Stimulated activated CD8-positive, alpha-beta memory T cell treated with anti-CD3 and anti-CD28 coated beads, Interleukin-7, amount 100 ng/mL, for 4 hours (primary cell): Measurements from ENCODE around the gene BRCA2.

Experiments
- DNase-seq, 2 donors: peaks; one replicate each; pipeline ENCODE4 v3.0.0-alpha.2; 2020; ENCODE audit warnings: low read depth in 2 of 2

Gene BRCA2

DNA sequence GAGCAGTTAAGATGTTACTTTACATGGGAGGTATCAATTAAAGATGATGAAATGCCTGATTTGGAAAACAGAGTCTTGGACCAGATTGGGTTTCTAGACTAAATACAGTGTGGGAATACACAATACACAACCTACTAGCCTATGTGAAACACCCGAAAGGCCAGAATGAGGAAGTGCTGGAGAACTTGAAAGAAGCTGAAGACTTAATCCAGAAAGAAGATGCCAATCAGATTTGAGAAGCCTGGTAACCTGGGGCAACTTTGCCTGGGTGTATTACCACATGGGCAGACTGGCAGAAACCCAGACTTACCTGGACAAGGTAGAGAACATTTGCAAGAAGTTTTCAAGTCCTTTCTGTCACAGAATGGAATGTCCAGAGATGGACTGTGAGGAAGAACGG is 69.4 kb downstream of the BRCA2 start:
- DNase-seq: no peak

DNA sequence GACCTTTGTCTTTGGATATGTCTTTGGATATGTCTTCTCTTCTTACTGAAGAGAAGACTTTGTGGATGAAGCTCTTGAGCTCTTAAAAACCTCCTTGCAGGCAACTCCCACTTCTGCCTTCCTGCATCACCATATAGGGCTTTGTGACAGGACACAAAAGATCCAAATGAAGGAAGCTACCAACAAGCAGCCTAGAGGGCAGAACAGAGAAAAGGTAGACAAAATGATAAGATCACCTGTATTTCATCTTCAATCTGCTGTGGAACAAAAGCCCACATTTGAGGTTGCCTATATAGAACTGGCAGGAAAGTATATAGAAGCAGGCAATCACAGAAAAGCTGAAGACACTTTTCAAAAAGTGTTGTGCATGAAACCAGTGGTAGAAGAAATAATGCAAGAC is 70.1 kb downstream of the BRCA2 start:
- no peak for DNase-seq

GRCh38 chr13:32390048-32390447 is 74.7 kb downstream of the BRCA2 start:
- DNase-seq: no peak

DNA sequence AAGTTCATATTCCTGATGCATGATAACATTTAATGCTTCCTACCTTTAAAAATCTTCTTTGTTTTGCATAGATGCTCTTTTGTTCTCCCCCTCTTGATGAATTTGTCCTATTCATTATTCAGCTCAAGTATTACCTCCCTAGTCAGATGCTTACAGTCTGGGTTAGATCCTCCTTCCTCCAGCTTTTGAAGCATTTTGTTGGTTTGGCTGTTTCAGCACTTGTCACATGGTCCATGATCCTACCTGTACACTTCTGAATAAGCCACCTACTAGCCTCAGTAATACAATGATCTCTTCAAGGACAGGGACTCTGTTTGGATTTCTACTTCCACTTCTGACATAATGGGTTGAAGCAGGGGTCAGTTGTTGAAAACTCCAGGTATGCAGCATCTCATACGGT is 75.2 kb downstream of the BRCA2 start:
- DNase-seq: no peak

GRCh38 chr13:32391101-32391619 is 75.9 kb downstream of the BRCA2 start:
- no peak for DNase-seq

DNA sequence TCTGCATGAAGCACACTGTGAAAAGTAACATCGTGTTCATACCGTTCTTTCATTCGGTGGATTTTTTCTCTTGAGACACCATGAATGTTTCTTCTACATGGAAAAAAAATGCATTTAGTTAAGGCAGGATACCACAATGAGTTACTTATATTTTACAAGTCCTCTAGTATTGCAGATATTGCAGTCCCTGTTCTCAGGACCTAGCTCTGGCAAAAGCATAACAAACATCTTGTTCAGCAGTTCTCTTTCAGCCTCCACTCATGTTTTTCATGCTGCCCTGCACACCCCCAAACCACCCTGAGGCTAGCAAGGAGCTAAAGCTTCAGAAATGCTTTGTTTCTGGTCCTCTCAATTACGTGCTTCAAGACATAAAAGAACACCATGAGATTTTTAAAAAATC is 87.8 kb downstream of the BRCA2 start:
- DNase-seq: no peak

- no peak for DNase-seq
These were observed 92.5 kb downstream of the BRCA2 start for GRCh38 chr13:32407854-32408253.

- no peak for DNase-seq
These were observed 93.1 kb downstream of the BRCA2 start for GRCh38 chr13:32408296-32409000.

- no peak for DNase-seq
These were observed 93.6 kb downstream of the BRCA2 start for GRCh38 chr13:32409001-32409313.

DNA sequence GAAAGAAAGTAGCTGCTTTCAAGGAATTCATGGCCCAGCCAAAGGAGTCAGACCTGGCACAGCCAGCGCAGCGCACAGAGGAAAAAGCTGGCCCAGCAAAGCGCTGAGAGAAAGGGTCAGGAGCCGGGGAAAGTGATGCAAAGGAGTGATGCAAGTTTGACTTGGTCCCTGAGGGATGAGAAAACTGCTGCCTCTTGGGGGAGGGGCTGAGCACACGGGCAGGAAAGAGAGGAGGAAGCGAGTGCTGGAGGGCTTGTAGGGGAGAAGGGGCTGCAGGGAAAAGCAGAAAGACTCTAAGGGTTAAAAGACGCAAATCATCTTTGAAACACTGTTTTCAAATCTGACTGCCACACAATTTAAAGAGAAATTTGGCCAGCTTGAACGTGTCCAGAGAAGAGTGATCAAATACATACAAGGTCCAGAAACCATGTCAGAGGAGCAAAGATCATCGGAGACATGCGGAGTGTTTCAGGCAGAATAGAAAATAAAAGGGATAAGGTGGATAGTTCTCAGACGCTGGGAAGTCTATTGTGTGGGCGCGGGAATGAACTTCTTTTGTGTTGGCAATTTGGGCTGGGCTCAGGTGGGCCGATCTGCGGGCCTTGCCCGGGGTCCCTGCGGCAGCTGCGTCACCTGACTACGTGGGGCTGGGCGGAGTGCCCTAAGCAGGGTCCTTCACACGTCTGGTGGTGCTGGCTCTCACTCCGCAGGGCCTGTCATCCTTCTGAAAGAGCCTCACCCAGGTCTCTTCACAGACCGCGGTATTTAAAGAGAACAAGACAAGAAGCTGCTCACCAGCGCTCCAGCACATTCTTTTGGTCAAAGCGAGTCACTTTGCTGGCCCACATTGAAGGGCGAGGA is 94.5 kb downstream of the BRCA2 start:
- DNase-seq: no peak

- DNase-seq: no peak
These were observed 98.0 kb downstream of the BRCA2 start for GRCh38 chr13:32413284-32413683.

DNA sequence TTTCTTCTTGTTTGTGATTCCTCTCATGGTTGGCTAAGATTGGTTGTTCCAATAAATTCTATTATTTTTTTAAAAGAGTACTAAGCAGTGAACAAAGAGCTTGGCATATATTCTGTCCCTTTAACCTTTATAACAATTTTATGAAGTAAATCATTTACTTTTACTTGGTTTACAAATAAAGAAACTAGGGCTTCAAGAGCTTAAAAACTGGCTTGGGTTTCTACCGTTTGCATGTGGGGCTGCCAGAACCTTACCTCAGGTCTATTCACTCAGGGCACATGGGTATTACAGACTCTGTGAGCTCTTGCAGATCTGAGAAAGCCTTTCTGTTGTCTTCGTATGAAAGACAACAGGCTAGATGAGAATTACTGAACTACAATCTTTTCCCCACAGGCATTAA is 99.3 kb downstream of the BRCA2 start:
- no peak for DNase-seq

DNA sequence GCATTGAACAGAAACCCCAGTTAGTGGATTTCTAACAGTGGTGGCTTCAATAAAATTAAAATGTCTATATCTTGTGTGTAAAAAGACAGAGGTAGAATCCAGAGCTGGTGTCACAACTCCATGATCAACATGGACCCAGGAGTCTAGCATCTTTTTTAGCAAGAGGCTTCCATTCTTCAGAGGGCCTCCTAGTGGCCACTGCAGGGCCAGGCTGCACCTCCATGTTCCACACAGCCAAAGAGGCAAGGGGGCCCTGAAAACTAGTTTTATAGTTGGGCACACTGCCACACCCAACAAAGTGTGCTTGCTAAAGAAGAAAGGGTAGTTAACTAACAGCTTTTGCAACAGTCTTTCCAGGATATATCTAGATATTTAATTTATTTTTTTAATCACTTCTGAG is 99.7 kb downstream of the BRCA2 start:
- no peak for DNase-seq

DNA sequence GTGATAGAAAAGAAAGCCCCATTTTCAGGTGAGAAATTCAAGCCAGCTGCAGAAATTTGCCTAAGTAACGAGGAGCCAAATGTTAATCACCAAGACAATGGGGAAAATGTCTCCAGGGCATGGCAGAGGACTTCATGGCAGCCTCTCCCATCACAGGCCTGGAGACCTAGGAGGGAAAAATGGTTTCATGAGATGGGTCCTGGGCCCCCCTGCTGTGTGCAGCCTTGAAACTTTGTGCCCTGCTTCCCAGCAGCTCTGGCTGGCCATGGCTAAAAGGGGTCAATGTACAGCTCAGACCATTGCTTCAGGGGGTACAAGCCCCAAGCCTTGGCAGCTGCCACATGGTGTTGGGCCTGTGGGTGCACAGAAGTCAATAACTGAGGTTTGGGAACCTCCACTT is 102.7 kb downstream of the BRCA2 start:
- no peak for DNase-seq

- no peak for DNase-seq
These were observed 104.6 kb downstream of the BRCA2 start for GRCh38 chr13:32419862-32420261.

GRCh38 chr13:32423592-32423991 is 108.3 kb downstream of the BRCA2 start:
- no peak for DNase-seq

DNA sequence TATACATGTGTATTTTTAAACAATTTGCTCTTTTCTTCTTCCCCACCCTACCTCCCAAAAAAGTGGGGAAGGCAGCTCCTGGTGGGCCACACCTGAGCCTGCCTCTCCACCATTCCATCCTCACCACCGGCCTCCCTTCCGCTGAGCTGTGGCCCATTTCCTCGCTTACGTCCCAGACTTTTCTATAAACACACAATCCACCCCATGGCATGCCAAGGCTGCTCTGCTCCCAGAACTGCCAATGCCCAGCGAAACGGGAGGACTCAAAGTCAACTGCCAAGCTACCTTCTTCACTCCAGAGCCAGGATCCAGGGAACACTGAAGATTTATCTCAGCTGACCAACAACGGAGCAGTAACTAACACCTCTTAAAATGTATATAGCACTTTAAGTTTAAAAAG is 109.8 kb downstream of the BRCA2 start:
- no peak for DNase-seq

DNA sequence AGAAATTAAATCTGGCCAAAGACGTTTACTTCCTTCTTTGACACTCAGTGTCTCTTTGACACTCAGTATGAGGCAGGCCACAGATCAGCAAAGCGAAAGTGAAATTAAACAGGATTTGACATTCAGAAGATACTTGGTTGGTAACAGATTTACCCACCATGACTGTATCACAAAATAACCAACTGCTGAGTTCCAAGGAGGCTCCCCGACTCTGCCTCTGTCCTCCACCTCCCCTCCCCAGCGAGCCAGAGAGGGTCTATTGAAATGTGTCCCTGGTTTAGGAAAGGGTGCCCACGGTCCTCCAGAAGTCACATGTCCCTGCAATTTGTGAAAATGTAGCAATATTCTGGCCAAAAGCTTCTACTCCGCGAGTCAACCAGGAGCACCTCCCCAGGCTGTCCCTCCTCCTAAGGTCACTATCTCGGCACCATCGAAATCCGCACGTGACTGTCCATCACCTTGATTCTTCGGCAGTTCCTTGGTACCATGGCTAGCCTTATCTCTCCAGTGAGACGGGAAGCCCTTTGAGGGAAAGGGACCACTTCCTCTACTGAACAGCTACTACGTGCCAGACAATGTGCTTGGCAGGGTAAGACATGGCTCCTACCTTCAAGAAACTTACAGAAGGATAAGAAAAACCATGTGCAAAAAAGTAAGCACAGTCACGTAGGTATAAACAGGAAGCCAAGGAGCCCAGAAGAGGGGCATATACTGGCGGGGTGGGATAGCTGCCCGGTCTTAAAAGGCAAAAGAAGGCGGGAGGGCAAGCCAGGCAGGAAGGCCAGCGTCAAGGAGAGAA is 111.1 kb downstream of the BRCA2 start:
- peak; percentile 4 to 31 for DNase-seq

- DNase-seq: peak; percentile 34 to 60
These were observed 111.9 kb downstream of the BRCA2 start for GRCh38 chr13:32426990-32427851.

DNA sequence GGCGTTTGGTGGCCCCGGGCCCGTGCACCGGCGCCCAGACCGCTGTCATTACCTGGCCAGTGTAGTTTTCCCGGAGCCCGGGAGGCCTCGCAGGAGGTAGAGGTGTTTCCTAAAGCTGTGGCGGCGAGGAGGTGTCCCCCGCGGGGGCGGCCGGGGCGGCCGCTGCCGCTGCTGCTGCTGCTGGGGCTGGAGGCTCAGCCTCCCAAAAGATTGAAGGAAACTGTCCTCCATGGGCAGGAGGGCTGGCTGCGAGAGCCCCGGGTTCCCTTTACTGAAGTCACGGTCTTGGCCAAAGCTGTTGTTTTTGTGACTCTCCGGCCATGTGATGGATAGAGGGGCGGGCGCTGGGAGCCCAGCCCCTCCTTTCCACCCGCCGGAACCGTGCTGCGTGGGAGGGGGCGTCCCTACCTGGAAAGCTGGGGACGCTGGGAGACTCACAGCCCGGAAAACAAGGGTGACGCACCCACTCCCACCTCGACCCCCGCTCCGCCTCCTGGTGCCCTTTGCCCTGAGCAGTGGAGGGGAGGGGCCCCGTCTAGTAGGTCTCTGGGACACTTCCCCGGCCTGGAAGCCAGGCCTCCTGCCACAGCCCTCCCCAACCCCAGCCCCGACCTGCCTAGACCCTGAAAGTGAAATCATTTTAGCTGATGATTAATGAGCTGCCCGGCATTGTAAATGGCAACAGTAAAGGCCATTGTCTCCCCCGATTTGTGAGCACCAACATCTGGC is 112.7 kb downstream of the BRCA2 start, which contains the start of gene N4BP2L1:
TSS of gene N4BP2L1 (minus strand) at position 279 of the 729 bp plus-strand sequence. CDS start at position 231, 48 bp downstream.
- peak; percentile 88 for DNase-seq
